ENCODE results near the gene HSD3B7. TPM values are rescaled to one million over a fixed set of nuclear protein-coding genes. Genes with fewer than 3 reads are reported as not detected.
"Not testable (repeated sequence)": the region's sequence is repeated elsewhere in the genome, so short reads cannot be mapped to it uniquely, and the experiment has no call there.

The HSD3B7 gene
- total RNA-seq, 1 experiment from 2014 or later = 16.0 TPM

DNA sequence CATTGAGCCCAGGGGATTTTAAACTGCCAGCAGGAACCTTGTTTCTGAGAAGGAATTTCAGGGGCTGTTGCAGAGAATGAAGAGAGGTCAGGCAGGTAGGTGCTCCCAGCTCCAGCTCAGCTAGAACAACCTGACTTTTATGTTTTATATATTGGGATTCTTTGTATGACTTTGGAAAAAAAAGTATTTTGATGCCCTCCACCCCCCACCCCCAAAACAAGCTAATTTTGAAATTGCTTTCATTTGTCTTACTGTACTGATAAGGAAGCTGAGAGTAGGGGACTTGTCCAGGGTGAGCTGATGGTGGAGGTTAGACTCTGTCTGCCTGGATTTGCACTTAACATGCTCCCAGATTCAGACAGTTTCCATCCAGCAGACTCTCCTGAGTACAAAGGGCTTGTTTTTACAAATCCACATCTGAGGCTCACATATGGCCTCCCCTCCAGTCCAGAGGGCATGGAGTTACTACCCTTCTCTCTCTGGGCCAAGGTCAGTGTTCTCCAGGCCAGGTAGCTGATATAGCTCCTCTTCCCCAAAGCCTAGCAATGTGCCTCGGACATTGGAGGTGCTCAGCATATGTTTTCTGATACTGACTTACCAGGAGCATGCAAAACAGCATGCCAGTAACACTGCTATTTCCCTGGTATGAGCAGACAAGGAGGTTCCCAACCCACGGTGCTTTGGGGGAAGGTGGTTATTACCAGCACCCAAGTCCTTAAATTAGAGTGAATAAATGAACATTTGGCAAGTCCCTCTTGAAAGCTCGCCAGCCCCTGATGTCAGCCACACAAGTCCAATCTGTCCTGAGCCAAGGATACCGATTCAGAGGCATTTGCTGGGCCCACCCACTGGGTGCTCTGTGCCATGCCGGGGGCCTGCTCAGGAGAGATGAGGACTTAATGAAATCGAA lies 14.1 kb downstream of the HSD3B7 start:
- DNase-seq (ENCODE audit: extremely low read depth, low read depth) = no peak

DNA sequence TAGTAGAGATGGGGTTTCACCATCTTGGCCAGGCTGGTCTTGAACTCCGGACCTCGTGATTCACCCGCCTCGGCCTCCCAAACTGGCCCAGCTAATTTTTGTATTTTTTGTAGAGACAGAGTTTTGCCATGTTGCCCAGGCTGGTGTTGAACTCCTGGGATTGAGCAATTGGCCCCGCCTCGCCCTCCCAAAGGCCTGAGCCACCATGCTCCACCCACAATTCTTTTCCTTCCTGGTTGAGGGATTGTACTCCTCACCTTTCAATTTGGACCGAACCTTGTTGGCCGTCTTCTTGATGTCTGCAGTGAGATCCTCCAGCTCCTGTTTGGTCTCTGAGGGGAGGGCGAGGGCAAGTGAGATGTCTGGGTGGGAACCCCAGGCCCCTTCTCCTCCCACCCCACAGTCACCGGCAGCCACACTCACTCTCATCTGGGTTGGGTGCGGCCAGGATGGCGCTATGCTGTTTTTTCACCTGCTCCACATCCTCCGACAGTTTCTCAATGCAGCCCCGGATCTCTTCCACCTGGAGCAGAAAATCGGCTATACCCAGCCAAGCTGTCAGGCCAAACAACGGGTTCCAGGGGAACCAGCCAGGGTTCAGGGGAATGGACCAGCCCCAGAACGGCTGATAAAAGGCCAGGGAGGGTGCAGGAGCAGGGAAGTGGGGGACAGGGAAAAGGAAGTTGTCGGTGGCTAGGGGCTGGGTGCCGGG lies 15.8 kb downstream of the HSD3B7 start:
- no peak for DNase-seq (ENCODE audit: extremely low read depth, low read depth)

DNA sequence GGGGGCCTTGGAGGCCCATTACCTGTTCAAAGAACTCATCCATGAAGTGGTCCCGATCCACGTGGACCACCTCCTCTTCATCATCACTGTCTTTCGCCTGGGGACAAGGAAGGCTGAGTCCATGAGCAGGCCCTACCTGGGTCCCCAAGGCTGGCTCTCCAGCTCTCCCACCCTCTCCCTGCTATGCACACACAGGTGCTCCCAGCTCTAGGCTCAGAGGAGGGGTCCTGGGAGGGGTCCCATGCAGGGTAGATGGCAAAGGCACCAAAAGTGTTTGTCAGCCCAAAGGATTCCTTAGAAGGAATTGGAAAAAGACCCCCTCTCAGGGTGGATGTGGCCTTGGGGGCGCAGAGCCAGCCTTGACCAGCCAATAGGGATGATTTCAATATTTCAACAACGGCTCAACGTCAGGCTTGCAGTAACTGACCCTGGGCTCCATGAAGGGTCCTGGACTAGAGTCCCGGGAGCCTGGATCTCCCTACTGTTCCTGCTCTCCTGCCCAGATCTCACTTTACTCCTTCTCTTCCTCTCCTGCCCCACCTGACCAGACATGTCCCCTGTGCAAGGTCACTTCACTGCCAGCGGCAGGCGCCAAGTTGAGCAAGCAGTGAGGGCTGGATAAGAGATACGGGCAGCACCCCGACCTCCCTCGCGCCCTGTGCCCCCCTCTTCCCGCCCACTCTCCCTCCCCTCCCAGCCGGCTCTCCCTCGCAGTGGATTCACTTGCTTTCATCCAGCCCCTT lies 16.7 kb downstream of the HSD3B7 start:
- DNase-seq (ENCODE audit: extremely low read depth, low read depth) = no peak

DNA sequence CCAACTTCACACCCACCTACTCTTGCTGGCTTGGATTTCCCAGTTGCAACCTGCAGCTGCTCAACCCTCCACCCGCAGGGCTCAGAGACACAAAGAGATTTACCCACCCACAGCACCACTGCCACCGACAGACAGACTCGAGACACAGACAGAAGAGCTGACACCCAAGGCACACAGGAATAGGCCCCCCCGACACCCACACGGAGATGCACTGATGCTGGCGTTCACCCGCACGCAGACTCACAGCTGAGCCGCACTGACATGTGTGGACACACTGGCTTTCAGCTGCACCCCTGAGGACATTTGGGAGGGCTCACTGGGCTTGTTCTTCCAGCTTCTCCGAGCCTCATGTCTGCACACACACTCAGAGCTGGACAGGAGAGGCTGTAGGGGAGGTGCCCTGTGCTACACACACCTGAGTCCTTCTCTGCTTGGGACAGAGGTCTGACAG lies 17.3 kb downstream of the HSD3B7 start:
- DNase-seq (ENCODE audit: extremely low read depth, low read depth) = no peak

DNA sequence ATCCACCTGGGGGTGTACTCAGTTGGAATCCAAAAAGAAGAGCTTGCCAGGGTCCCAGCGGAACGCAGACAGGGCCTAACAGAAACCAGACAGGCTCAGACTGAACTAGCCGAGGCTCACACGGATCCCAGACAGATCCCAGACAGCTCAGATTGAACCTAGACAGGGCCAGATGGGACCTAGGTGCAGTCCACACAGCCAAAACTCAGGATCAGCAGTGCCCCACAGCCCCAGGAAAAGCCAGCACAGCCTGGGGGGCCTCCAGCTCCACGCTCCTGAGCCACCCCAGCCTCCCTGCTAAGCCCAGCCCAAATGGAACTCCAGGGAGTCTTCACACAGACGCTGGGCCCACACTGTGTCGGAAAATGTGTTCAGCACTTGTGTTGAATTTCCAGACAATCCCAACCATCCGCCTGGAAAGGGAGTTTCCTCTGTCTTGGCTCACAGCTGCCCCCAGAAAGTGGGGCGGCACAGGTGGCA lies 17.9 kb downstream of the HSD3B7 start:
- DNase-seq (ENCODE audit: extremely low read depth, low read depth) = no peak

DNA sequence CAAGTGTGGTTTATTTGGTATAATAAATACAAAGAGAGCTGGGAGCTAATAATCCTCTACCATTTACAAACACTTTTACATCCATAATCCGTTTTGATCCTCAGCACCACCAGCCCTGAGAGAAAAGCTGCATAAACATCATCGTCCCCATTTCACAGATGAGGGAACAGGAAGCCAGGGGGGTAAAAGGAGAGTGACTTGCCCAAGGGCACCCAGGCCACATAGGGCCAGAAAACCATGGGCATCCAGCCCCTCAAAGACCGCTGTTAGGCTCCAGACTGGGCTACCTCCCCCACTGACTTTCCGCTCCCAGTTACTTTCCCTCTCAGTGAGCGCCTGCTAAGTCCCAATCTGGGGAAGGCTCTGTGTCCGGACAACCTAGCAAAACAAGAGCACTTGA lies 18.7 kb downstream of the HSD3B7 start:
- no peak for DNase-seq (ENCODE audit: extremely low read depth, low read depth)

DNA sequence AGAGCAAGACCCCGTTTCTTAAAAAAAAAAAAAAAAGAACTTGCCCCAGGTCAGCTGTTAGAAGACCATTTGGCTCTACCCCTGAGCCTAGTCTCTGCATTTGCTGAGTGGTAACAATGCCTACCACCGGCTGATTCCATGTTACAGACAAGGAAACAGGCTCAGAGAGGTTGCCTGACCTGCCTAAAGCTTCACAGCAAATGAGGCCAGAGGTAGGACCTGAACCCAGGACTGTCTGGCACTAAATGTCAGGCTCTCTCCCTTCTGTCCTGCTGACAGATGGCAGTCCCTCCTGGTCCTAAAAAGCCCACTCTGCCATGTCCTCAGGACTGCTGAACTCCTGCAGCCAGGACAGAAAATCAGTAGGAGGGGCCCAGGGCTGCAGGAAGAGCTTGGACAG lies 19.7 kb downstream of the HSD3B7 start:
- no peak for DNase-seq (ENCODE audit: extremely low read depth, low read depth)

DNA sequence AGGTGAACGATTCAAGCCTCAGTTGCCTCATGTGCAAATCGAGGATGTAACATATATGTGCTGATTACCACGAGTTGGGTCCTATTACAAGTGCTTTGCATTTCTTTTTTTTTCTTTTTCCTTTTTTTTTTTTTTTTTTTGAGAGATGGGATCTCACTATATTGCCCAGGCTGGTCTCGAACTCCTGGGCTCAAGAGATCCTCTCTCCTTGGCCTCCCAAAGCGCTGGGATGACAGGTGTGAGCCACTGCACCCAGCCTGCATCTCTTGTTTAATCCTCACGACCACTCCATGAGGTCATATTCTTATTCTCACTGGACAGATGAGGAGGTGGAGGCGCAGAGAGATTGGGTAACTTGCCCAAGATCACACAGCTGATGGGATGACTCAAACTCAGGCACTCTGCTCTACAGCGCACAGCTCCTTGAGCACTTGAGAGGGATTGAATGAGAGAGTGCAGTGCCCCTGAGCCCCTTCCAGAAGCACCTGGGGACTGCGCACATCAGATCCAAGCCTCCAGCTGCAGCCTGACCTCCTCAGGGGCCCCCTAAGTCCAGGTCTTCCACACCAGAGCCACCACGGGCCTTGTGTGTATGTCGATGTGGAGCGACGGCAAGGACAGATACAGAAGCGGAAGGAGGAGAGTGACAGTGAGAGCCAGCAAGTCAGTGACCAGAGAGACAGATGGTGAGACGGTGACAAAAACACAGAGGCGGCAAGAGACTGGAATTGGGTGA lies 20.5 kb downstream of the HSD3B7 start:
- no peak for DNase-seq (ENCODE audit: extremely low read depth, low read depth)

DNA sequence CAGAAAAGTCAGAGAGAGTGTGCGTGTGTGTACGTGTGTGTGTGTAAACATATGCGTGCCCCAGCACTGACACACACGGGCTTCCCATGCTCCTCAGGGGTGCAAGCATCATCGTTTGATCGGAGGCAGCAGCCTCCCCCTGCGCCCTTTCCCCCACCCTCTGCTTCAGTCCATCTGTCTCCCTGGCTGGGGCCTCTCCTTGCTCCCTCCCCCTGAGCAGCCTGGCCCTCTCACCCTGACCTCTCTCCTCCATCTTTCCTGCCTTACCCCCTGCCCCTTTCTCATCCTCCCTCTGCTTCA lies 21.0 kb downstream of the HSD3B7 start:
- DNase-seq (ENCODE audit: extremely low read depth, low read depth) = no peak

DNA sequence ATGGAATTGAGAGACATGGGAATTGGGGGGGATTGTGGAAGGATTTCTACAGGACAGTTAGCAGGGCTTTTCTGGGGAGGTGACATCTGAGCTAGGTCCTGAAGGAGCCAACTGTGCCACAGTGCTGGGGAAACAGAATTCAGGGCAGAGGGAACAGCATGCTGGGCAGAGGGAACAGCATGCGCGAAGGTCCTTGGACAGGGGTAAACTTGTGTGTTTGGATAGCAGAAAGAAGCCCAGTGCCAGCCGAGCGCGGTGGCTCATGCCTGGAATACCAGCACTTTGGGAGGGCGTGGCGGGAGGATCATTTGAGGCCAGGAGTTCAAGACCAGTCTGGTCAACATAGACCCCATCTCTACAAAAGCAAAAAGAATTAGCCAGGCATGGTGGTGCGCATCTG lies 21.6 kb downstream of the HSD3B7 start:
- no peak for DNase-seq (ENCODE audit: extremely low read depth, low read depth)

DNA sequence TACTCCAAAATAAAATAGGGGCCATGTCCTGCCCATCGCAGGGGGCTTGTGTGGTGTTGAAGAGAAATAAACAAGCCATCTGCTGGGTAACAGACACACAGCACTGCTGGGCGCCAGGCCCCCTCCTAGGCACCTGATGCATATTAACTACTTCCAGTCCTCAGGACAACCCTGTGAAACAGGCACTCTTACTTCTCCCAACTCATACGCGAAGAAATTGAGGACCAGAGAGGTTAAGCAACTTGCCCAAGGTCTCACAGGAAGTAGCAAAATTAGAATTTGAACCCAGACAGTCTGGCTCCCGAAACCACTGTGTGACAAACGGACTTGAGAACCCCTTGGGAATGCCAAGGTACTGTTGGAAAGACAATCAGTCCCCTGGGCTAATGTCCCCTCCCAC lies 22.7 kb downstream of the HSD3B7 start:
- no peak for DNase-seq (ENCODE audit: extremely low read depth, low read depth)

DNA sequence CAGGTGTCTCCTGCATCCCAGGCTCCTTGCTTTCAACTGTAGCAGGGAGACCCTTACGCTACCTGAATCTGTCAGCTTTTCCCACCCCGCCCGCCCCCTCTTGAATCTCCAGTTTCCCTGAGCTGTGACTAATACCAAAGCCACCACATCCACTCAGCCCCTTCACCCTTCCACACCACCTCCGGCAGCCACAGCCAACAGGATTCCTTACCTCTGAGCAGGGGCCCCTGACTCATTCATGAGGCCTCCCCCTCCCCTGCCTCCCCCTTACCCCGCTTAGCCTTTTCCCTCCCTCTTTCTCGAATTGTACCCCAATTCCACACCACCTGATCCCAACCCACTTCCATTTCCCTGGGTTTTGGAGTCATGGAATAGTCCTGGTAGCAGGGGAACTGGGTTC lies 23.1 kb downstream of the HSD3B7 start:
- DNase-seq (ENCODE audit: extremely low read depth, low read depth) = no peak

DNA sequence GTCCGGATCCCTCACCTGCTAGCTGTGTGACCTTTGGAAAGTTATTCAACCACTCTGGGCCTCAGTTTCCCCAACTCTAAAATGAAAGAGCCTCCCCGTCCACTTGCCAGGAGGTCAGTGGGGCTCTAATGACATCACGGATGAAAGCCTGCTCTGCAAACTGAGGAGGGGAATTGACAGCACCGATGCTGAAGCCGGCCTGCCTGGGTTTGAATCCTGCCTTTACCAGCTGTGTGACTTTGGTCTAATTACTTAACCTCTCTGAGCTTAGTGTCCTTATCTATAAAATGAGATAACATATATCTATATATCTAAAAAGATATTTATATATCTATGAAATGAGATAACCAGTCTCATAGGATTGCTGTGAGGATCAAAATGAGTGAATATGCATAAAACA lies 23.5 kb downstream of the HSD3B7 start:
- DNase-seq (ENCODE audit: extremely low read depth, low read depth) = no peak

DNA sequence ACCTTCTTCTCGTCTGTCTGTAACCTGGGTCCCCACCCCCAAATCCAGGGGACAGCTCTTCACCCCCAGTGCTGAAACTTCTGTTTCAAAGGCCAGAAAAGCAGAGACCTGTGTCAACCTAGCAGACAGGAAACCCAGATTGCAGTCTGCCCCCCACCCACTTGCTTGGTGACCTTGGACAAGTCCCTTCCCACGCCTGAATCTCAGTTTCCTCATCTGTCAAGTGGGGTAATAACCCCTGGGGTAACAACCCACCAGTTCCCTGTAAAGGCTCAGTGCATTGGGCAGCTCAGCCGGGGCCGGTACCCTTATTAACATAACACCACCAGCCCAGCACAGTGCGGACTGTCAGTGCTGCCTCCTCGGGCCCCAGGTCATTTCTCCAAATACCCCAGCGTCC lies 24.1 kb downstream of the HSD3B7 start:
- no peak for DNase-seq (ENCODE audit: extremely low read depth, low read depth)

DNA sequence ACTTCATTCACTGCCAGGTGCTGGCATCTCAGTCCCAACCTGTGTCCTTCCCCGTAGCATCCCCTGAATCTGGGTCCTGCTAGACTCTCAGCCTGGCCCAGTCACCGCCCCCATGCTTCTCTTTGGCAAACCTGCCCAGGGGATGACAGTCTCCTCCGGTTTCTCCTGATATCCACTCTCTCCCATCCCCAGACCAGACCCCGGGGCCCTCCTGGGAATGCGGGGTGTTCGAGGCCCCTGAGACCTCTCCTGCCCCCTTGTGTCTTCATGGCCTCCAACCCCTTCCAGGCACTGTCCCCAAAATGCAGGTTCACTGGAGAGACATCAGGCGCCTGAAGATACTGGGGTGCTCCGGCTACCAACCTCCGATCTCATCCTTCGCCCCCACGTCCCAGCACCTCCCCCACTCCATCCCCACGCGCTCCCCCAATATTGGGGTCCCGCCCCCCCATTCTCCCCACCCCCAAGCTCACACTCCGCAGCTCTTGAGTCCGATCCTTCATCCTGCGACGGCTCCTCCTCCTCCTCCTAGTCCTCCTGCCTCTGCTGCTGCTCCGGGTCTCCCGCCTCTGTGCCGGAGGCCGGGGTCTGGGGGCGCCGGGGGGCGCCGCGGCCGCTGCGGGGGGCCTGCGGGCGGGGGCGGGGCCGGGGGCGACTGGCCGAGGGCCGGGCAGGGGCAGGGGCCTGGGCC lies 25.0 kb downstream of the HSD3B7 start:
- no peak for DNase-seq (ENCODE audit: extremely low read depth, low read depth)

DNA sequence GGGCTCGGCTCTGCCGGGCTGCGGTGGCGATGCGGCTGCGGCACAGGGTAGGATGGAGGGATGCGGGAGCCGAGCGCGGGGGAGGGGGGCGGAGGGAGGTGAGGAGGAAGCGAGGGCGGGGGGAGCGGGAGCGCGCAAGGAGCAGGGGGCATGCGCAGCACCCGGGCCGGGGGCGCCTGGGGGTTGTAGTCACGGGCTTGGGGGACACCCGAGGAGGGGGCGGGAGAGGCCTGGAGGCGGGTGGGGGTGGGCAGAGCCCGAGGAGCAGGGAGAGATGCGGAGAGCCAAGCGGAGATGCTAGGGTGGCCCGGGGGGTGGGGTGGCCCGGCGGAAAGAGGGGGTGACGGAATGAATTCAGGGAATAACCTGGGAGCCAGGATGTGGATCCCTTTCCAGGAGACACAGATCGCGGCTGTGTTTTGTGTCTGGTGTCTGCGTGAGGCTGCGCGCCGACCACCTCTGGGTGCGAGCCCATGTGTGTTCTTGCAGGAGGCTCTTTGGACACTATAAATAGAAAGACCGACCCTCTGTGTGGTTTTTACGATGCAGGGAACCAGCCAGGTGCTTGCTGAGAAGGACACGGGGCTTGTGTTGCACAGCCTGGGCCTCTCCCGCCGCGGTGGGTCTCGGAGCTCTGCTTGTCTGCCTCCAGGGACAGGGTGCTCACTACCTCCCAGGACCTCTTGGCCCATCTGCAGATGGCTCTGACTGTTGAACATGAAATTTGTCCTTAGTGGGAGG lies 25.7 kb downstream of the HSD3B7 start, which contains the start of gene STX1B:
TSS of gene STX1B (minus strand) at position 54 of the 741 bp plus-strand sequence. CDS start 242 bp downstream, outside the sequence.
- no peak for DNase-seq (ENCODE audit: extremely low read depth, low read depth)

DNA sequence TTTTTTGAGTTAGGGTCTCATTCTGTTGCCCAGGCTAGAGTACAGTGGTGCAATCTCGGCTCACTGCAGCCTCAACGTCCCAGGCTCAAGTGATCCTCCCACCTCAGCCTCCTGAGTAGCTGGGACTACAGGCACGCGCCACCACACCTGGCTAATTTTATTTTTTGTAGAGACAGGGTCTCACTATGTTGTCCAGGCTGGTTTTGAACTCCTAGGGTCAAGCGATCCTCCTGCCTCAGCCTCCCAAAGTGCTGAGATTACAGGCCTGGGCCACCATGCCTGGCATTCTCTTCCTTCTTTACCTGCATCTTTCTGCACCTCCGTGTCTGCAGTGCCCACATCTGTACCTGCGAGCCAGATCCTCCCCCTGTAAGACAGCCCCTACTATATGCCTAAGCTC lies 26.8 kb downstream of the HSD3B7 start:
- DNase-seq (ENCODE audit: extremely low read depth, low read depth) = not testable (repeated sequence)

DNA sequence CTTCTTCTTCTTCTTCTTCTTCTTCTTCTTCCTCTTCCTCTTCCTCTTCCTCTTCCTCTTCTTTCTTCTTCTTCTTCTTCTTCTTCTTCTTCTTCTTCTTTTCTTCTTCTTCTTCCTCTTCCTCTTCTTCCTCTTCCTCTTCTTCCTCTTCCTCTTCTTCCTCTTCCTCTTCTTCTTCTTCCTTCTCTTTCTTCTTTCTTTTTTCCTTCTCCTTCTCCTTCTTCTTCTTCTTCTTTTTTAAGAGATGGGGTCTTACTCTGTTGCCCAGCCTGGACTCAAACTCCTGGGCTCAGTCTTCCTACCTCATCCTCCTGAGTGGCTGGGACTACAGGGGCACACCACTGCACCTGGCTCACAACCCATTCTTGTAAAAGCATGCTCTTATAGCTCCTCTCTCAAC lies 28.3 kb downstream of the HSD3B7 start:
- DNase-seq (ENCODE audit: extremely low read depth, low read depth) = not testable (repeated sequence)

DNA sequence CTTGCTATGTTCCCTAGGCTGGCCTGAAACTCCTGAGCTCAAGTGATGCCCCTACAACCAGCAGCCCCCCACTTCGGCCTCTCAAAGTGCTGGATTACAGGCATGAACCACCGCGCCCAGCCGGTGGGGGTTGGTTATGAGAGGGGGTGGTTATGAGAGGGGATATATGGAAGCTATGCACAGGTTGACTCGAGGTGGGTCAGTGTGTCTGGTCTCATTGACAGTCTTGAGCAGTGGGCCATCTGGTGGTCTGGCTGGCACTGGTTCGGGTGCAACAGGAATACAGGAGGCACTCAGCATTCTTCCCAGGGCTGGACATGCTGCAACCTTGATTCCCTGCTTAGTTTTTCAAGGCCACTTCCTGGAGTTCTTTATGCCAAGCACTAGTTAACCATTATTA lies 31.0 kb downstream of the HSD3B7 start:
- no peak for DNase-seq (ENCODE audit: extremely low read depth, low read depth)

Measured in NCI-H460 (cell line).